ENCODE measurements around the gene SLC4A1. TPM values are rescaled to one million over a fixed set of nuclear protein-coding genes. Genes with fewer than 3 reads are reported as not detected.

Gene SLC4A1
- total RNA-seq, 3 donors from 2014 or later (not counting 1 experiment from before 2014, with no cell fraction given) = not detected

DNA sequence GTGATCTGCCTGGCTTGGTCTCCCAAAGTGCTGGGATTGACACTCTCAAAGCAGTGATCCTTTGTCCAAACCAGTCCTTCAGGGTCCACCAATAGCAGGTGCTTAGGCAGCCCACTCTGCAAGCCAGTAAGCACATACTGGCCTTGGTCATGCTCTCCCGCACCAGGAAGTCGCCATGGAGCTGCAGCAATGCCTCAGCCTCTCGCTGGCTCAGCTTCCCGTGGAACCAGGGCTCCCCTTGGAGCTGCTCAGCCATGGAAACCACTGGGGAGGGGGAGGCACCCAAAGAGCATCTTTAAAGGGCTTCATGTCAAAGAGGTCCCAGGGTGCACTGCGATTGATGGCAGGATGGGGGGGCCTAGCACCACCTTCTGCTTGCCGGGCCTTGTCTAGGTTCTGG is 38.8 kb downstream of the SLC4A1 start:
- Histone ChIP-seq H3K27ac (ENCODE audit: low read length) (no peak overlapping the region), H3K9me3 (ENCODE audit: control insufficient read depth, insufficient read depth, low read length) (no peaks in the 10 kb centered on the region), H3K36me3 (ENCODE audit: control insufficient read depth, insufficient read depth, low read length) (no peaks in the 10 kb centered on the region), H3K27me3 (ENCODE audit: control insufficient read depth, insufficient read depth, low read length) (no peaks in the 10 kb centered on the region), H3K4me3 (ENCODE audit: low read length) (no peak overlapping the region), H3K4me1 (ENCODE audit: control insufficient read depth, insufficient read depth, low read length) (no peaks in the 10 kb centered on the region)
- no peaks in the 10 kb centered on the region for H3K9me3 Mint-ChIP-seq
- intact Hi-C loops (cut with micrococcal nuclease) = no loop called here
- H3K27me3 Mint-ChIP-seq (ENCODE audit: low read depth in 2 of 2) = no peaks in the 10 kb centered on the region
- no peak for DNase-seq
- 91% methylated on average over 6 of the region's 6 CpGs for WGBS (ENCODE audit: insufficient coverage)
- no peak overlapping the region for H3K4me3 Mint-ChIP-seq
- ATAC-seq = no peak
- H3K4me1 Mint-ChIP-seq = no peaks in the 10 kb centered on the region
- no peak overlapping the region for H3K27ac Mint-ChIP-seq
- TF ChIP-seq, protein P1, sequence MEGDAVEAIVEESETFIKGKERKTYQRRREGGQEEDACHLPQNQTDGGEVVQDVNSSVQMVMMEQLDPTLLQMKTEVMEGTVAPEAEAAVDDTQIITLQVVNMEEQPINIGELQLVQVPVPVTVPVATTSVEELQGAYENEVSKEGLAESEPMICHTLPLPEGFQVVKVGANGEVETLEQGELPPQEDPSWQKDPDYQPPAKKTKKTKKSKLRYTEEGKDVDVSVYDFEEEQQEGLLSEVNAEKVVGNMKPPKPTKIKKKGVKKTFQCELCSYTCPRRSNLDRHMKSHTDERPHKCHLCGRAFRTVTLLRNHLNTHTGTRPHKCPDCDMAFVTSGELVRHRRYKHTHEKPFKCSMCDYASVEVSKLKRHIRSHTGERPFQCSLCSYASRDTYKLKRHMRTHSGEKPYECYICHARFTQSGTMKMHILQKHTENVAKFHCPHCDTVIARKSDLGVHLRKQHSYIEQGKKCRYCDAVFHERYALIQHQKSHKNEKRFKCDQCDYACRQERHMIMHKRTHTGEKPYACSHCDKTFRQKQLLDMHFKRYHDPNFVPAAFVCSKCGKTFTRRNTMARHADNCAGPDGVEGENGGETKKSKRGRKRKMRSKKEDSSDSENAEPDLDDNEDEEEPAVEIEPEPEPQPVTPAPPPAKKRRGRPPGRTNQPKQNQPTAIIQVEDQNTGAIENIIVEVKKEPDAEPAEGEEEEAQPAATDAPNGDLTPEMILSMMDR (IDR thresholded peaks at IDR 0.05) = no peak
- no peaks in the 10 kb centered on the region for H3K36me3 Mint-ChIP-seq

DNA sequence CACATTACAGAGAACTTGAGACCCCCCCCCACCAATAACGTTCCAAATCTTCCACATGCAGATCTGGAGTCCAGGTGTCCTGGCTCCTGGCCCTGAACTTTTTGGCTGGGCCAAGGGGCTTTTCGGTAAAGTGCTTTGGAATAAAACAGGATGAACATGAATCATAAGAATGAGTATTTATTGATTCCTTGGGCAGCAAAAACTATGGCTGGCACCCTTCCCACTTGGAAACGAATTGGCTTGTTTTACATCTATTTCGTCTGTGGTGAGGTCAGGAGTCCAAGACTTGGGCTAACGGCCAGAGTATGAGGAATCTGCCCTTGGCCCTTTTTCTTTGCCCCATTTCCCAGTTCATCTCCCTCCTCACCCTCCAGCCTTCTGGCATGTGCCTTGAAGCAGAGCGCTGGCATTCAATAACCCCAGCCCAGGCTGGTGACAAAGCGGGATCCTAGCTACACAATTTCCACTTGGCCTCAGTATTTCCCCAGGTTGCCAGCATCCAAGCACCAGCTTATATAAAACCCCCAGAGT is 44.3 kb downstream of the SLC4A1 start:
- Mint-ChIP-seq H3K4me3 (peak overlapping the region; percentile 49), H3K9me3 (no peaks in the 10 kb centered on the region), H3K4me1 (peaks cover 19 to 25% of the 10 kb centered on the region in 2 donors), H3K27me3 (ENCODE audit: low read depth in 2 of 2) (no peaks in the 10 kb centered on the region), H3K36me3 (no peaks in the 10 kb centered on the region), H3K27ac (no peak overlapping the region)
- H3K27ac ChIP-seq (ENCODE audit: low read length) = no peak overlapping the region
- no peaks in the 10 kb centered on the region for H3K36me3 ChIP-seq (ENCODE audit: control insufficient read depth, insufficient read depth, low read length)
- H3K9me3 ChIP-seq (ENCODE audit: control insufficient read depth, insufficient read depth, low read length) = no peaks in the 10 kb centered on the region
- 99% methylated on average over 7 of the region's 7 CpGs for WGBS (ENCODE audit: insufficient coverage)
- TF ChIP-seq, protein P1 (IDR thresholded peaks at IDR 0.05) = no peak
- DNase-seq (peak in 1 of 2 donors; percentile 3), ATAC-seq (no peak)
- peaks cover 18% of the 10 kb centered on the region for H3K4me1 ChIP-seq (ENCODE audit: control insufficient read depth, insufficient read depth, low read length)
- intact Hi-C loops (cut with micrococcal nuclease) = no loop called here
- H3K4me3 ChIP-seq (ENCODE audit: low read length) = no peak overlapping the region
- H3K27me3 ChIP-seq (ENCODE audit: control insufficient read depth, insufficient read depth, low read length) = no peaks in the 10 kb centered on the region

DNA sequence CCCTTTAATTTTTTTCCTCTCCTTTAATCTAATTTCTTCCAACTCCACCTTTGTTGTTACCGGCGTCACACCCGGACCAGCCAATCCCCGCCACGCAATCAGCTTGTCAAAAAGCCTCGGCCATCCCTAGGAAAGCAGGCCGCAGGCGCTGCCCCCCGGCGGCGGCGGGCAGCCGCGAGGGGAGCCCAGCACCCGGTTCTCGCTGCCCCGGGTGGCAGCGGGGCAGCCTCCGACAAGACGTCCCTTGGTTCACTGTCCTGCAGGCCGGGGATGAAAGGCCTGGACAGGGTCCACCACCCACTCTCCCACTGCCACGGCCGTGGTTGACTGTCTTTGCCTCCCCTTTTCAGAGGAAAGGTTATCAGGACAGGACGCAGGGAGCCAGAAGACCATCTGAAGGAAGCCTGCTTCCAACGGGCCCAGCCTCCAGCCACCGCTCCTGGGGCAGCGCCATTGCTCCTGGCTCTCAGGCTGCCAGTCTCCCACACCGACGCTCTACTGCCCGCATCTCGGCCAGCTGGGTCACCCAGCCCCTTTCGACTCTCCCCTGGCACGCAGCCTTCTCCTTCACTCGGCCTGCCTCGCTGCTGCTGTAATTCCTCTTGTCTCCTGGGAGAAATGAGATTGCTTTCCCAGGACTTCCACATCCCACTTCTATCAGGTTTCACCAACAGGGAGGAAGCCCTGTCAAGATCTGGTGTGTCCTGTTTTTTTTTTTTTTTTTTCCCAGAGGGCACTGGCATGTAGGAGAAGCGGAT is 45.6 kb downstream of the SLC4A1 start:
- ATAC-seq (no peak), DNase-seq (peak; percentile 41 to 68)
- Histone ChIP-seq H3K36me3 (ENCODE audit: control insufficient read depth, insufficient read depth, low read length) (no peaks in the 10 kb centered on the region), H3K9me3 (ENCODE audit: control insufficient read depth, insufficient read depth, low read length) (no peaks in the 10 kb centered on the region), H3K27me3 (ENCODE audit: control insufficient read depth, insufficient read depth, low read length) (no peaks in the 10 kb centered on the region), H3K4me3 (ENCODE audit: low read length) (peak overlapping the region; percentile 60), H3K27ac (ENCODE audit: low read length) (peak overlapping the region; percentile 81), H3K4me1 (ENCODE audit: control insufficient read depth, insufficient read depth, low read length) (peaks cover 28% of the 10 kb centered on the region)
- 14% methylated on average over 36 of the region's 36 CpGs for WGBS (ENCODE audit: insufficient coverage)
- Mint-ChIP-seq H3K4me3 (peak overlapping the region; percentile 99), H3K4me1 (peaks cover 23 to 34% of the 10 kb centered on the region in 2 donors), H3K36me3 (no peaks in the 10 kb centered on the region), H3K27ac (peak overlapping the region; percentile 93 to 98), H3K9me3 (no peaks in the 10 kb centered on the region), H3K27me3 (ENCODE audit: low read depth in 2 of 2) (no peaks in the 10 kb centered on the region)
- TF ChIP-seq, protein P1 (IDR thresholded peaks at IDR 0.05) = no peak
- intact Hi-C loops (cut with micrococcal nuclease) = no loop called here

DNA sequence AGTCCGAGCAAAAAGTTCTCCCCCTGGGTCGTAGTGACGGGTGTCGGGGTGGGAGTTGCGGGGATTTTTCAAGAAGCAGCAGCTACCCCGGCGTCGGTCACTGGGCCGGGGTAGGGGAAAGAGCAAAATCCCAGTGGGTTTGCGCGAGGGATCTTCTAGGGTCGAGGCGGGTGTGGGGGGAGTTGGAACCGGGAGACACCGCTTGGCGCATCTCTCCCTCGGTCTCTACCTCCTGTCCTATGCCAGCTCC is 46.1 kb downstream of the SLC4A1 start:
- DNase-seq = peak in 1 of 2 donors; percentile 34
- H3K27ac Mint-ChIP-seq = peak overlapping the region; percentile 93 to 98
- ATAC-seq = no peak
- peaks cover 33% of the 10 kb centered on the region for H3K4me1 ChIP-seq (ENCODE audit: control insufficient read depth, insufficient read depth, low read length)
- intact Hi-C loops (cut with micrococcal nuclease) = no loop called here
- H3K9me3 Mint-ChIP-seq = no peaks in the 10 kb centered on the region
- H3K4me3 ChIP-seq (ENCODE audit: low read length) = peak overlapping the region; percentile 60
- WGBS (ENCODE audit: insufficient coverage) = 0% methylated on average over 16 of the region's 17 CpGs
- TF ChIP-seq, protein P1 (IDR thresholded peaks at IDR 0.05) = no peak
- peaks cover 27 to 38% of the 10 kb centered on the region in 2 donors for H3K4me1 Mint-ChIP-seq
- no peaks in the 10 kb centered on the region for H3K36me3 Mint-ChIP-seq
- H3K4me3 Mint-ChIP-seq = peak overlapping the region; percentile 99
- no peaks in the 10 kb centered on the region for H3K27me3 Mint-ChIP-seq (ENCODE audit: low read depth in 2 of 2)
- no peaks in the 10 kb centered on the region for H3K9me3 ChIP-seq (ENCODE audit: control insufficient read depth, insufficient read depth, low read length)
- peaks cover 3% of the 10 kb centered on the region for H3K36me3 ChIP-seq (ENCODE audit: control insufficient read depth, insufficient read depth, low read length)
- H3K27ac ChIP-seq (ENCODE audit: low read length) = peak overlapping the region; percentile 81
- H3K27me3 ChIP-seq (ENCODE audit: control insufficient read depth, insufficient read depth, low read length) = no peaks in the 10 kb centered on the region

Measured in natural killer cell (primary cell).